ENCODE measurements around the gene MRPL21. TPM values are rescaled to one million over a fixed set of nuclear protein-coding genes. Genes with fewer than 3 reads are reported as not detected.
A peak's percentile ranks its signal among the peaks of the same experiment; 100 is the strongest.

Gene MRPL21
- total RNA-seq, 1 donor from 2014 or later, result 69.1 TPM

- peaks cover 25% of the 10 kb centered on the region for H3K4me1 ChIP-seq (ENCODE audit: insufficient read depth, low read length)
- no peak for FAIRE-seq
- peak overlapping the region; percentile 84 for H3K4me2 ChIP-seq (ENCODE audit: low read length)
Measured at GRCh38 chr11:68844376-68844775, 59.3 kb downstream of the MRPL21 start.

GRCh38 chr11:68843703-68844312 is 59.8 kb downstream of the MRPL21 start:
- FAIRE-seq (no peak), DNase-seq (ENCODE audit: low read depth) (peak; percentile 32)
- no peaks in the 10 kb centered on the region for H3K36me3 Mint-ChIP-seq (ENCODE audit: low read depth, unreplicated experiment)
- no peak overlapping the region for H3K27ac Mint-ChIP-seq (ENCODE audit: unreplicated experiment)
- H3K9me3 Mint-ChIP-seq (ENCODE audit: unreplicated experiment), result no peaks in the 10 kb centered on the region
- Histone ChIP-seq H3K9ac (ENCODE audit: low read length) (no peak overlapping the region), H4K20me1 (ENCODE audit: insufficient read depth, low read length) (peaks cover 6% of the 10 kb centered on the region), H3K4me2 (ENCODE audit: low read length) (peak overlapping the region; percentile 84), H3K36me3 (ENCODE audit: insufficient read depth, low read length) (no peaks in the 10 kb centered on the region), H3K79me2 (ENCODE audit: insufficient read depth, low read length) (no peaks in the 10 kb centered on the region), H3K9me3 (ENCODE audit: insufficient read depth, low read depth, low read length) (no peaks in the 10 kb centered on the region), H3K27me3 (ENCODE audit: insufficient read depth, low read length) (peaks cover 39% of the 10 kb centered on the region), H3K27ac (ENCODE audit: low read depth, low read length) (no peak overlapping the region), H2AFZ (ENCODE audit: low read depth, low read length) (peak overlapping the region; percentile 68), H3K4me3 (ENCODE audit: insufficient read depth, low read depth, low read length) (peak overlapping the region; percentile 40), H3K4me1 (ENCODE audit: insufficient read depth, low read length) (peaks cover 26% of the 10 kb centered on the region)
- H3K4me3 Mint-ChIP-seq (ENCODE audit: unreplicated experiment), result peak overlapping the region; percentile 50
- H3K4me1 Mint-ChIP-seq (ENCODE audit: low read depth, unreplicated experiment), result peaks cover 4% of the 10 kb centered on the region
- no peak for TF ChIP-seq CTCF (IDR thresholded peaks at IDR 0.05; ENCODE audit: insufficient read depth, low read depth, low read length)
- TF ChIP-seq EZH2 (IDR thresholded peaks at IDR 0.05; ENCODE audit: insufficient read depth, low read length), result peak; percentile 57
- H3K27me3 Mint-ChIP-seq (ENCODE audit: low read depth, unreplicated experiment), result peaks cover 64% of the 10 kb centered on the region

More at GRCh38 chr11:68844376-68844775, 59.3 kb downstream of the MRPL21 start:
- peaks cover 40% of the 10 kb centered on the region for H3K27me3 ChIP-seq (ENCODE audit: insufficient read depth, low read length)
- Mint-ChIP-seq H3K4me1 (ENCODE audit: low read depth, unreplicated experiment) (peaks cover 3% of the 10 kb centered on the region), H3K4me3 (ENCODE audit: unreplicated experiment) (no peak overlapping the region), H3K27me3 (ENCODE audit: low read depth, unreplicated experiment) (peaks cover 70% of the 10 kb centered on the region), H3K9me3 (ENCODE audit: unreplicated experiment) (no peaks in the 10 kb centered on the region), H3K27ac (ENCODE audit: unreplicated experiment) (no peak overlapping the region), H3K36me3 (ENCODE audit: low read depth, unreplicated experiment) (no peaks in the 10 kb centered on the region)
- peaks cover 6% of the 10 kb centered on the region for H4K20me1 ChIP-seq (ENCODE audit: insufficient read depth, low read length)
- H3K27ac ChIP-seq (ENCODE audit: low read depth, low read length), result no peak overlapping the region
- H3K9ac ChIP-seq (ENCODE audit: low read length), result no peak overlapping the region
- no peak for DNase-seq (ENCODE audit: low read depth)
- H3K36me3 ChIP-seq (ENCODE audit: insufficient read depth, low read length), result no peaks in the 10 kb centered on the region
- no peaks in the 10 kb centered on the region for H3K9me3 ChIP-seq (ENCODE audit: insufficient read depth, low read depth, low read length)
- TF ChIP-seq EZH2 (IDR thresholded peaks at IDR 0.05; ENCODE audit: insufficient read depth, low read length), result no peak
- TF ChIP-seq CTCF (IDR thresholded peaks at IDR 0.05; ENCODE audit: insufficient read depth, low read depth, low read length), result no peak
- H3K79me2 ChIP-seq (ENCODE audit: insufficient read depth, low read length), result no peaks in the 10 kb centered on the region
- H2AFZ ChIP-seq (ENCODE audit: low read depth, low read length), result peak overlapping the region; percentile 68
- peak overlapping the region; percentile 40 for H3K4me3 ChIP-seq (ENCODE audit: insufficient read depth, low read depth, low read length)

- no peaks in the 10 kb centered on the region for H3K36me3 ChIP-seq (ENCODE audit: insufficient read depth, low read length)
- Mint-ChIP-seq H3K27me3 (ENCODE audit: low read depth, unreplicated experiment) (peaks cover 58% of the 10 kb centered on the region), H3K9me3 (ENCODE audit: unreplicated experiment) (no peaks in the 10 kb centered on the region), H3K36me3 (ENCODE audit: low read depth, unreplicated experiment) (no peaks in the 10 kb centered on the region), H3K4me1 (ENCODE audit: low read depth, unreplicated experiment) (peaks cover 5% of the 10 kb centered on the region), H3K27ac (ENCODE audit: unreplicated experiment) (no peak overlapping the region), H3K4me3 (ENCODE audit: unreplicated experiment) (peak overlapping the region; percentile 28)
- H3K79me2 ChIP-seq (ENCODE audit: insufficient read depth, low read length), result no peaks in the 10 kb centered on the region
- H3K27me3 ChIP-seq (ENCODE audit: insufficient read depth, low read length), result peaks cover 35% of the 10 kb centered on the region
- H4K20me1 ChIP-seq (ENCODE audit: insufficient read depth, low read length), result peaks cover 6% of the 10 kb centered on the region
- peak overlapping the region; percentile 84 for H3K4me2 ChIP-seq (ENCODE audit: low read length)
- H3K9ac ChIP-seq (ENCODE audit: low read length), result peak overlapping the region; percentile 5
- peak overlapping the region; percentile 53 for H3K4me3 ChIP-seq (ENCODE audit: insufficient read depth, low read depth, low read length)
- no peak overlapping the region for H3K27ac ChIP-seq (ENCODE audit: low read depth, low read length)
- FAIRE-seq (no peak), DNase-seq (ENCODE audit: low read depth) (no peak)
- no peaks in the 10 kb centered on the region for H3K9me3 ChIP-seq (ENCODE audit: insufficient read depth, low read depth, low read length)
- H3K4me1 ChIP-seq (ENCODE audit: insufficient read depth, low read length), result peaks cover 33% of the 10 kb centered on the region
- H2AFZ ChIP-seq (ENCODE audit: low read depth, low read length), result peak overlapping the region; percentile 68
- TF ChIP-seq EZH2 (IDR thresholded peaks at IDR 0.05; ENCODE audit: insufficient read depth, low read length), result no peak
- no peak for TF ChIP-seq CTCF (IDR thresholded peaks at IDR 0.05; ENCODE audit: insufficient read depth, low read depth, low read length)
Measured at GRCh38 chr11:68843052-68843561, 60.5 kb downstream of the MRPL21 start.

Data from astrocyte (in vitro differentiated cells and primary cell).